Pancreas (tissue), 10 donors: ENCODE measurements around the gene HLCS. TPM values are rescaled to one million over a fixed set of nuclear protein-coding genes. Genes with fewer than 3 reads are reported as not detected.
"Not testable (repeated sequence)": the region's sequence is repeated elsewhere in the genome, so short reads cannot be mapped to it uniquely, and the experiment has no call there.

ENCODE experiments used
- ATAC-seq, 4 donors: fragments of 200-7000 bp; cut with Tn5 transposase; one replicate each; pipeline versions ENCODE4 v1.8.0 to v1.9.1; 2020; ENCODE audit warnings: mild to moderate bottlenecking in 4 of 4, moderate library complexity in 4 of 4
- DNase-seq, 6 donors: peaks; one replicate each; pipeline ENCODE4 v3.0.0-alpha.2; 2020
- FAIRE-seq: peaks from 2 replicates; lab custom pipeline; 2012; peaks lifted over from hg19 to GRCh38; lab: Jason Lieb, UNC
- H3K27ac ChIP-seq, 4 donors: fragments of 200-600 bp; sonication (generic); 1 replicate in 3 of 4; 2 replicates in 1 of 4; pipeline versions ENCODE4 v1.5.0 to v1.8.0; 2020
- H3K27me3 ChIP-seq, 4 donors: fragments of 200-600 bp; one replicate each; pipeline ENCODE4 v1.8.0; 2021
- H3K36me3 ChIP-seq, 3 donors: fragments of 200-600 bp; sonication (generic) in 1 of 3; one replicate each; pipeline versions ENCODE4 v1.5.0 to v1.8.0; 2020 to 2021
- H3K4me1 ChIP-seq, 3 donors: fragments of 200-600 bp; one replicate each; pipeline ENCODE4 v1.8.0; 2021
- H3K4me3 ChIP-seq, 4 donors: fragments of 200-600 bp; sonication (generic) in 2 of 4; one replicate each; pipeline versions ENCODE4 v1.5.0 to v1.8.0; 2020 to 2021
- H3K9me3 ChIP-seq, 4 donors: fragments of 200-600 bp; one replicate each; pipeline ENCODE4 v1.8.0; 2021
- CTCF ChIP-seq, 4 donors: fragments of 200-600 bp; sonication (generic) in 3 of 4; IDR thresholded peaks; one replicate each; pipeline versions ENCODE4 v1.5.0 to v1.8.0; 2021; ENCODE audit warnings: antibody characterized with exemption in 4 of 4
- WGBS, 2 donors: extraction: QIAGEN DNeasy Blood & Tissue Kit; methylation state at CpG; one replicate each; pipeline ENCODE4 v1.1.7; 2013; 5-methylcytosine and 5-hydroxymethylcytosine counted together
- intact Hi-C, 3 donors: fragments of 100-400 bp; cut with DNase I; formaldehyde crosslinking; loops; one replicate each; pipeline versions ENCODE4 v1.11.1 to v1.14.2; 2022
- polyA plus RNA-seq, 2 donors: library from polyadenylated mRNA; stranded (reverse); fragments of 200-250 nt; gene quantifications; one replicate each; pipeline ENCODE4 v1.2.3, GENCODE V29; 2013
- total RNA-seq, 6 donors: library from RNA; stranded (reverse); fragmentation: NEBNext Ultra II Directional in 4 of 6; extraction: Animal tissue kit (Norgen Biotek cat#: 25700) in 4 of 6; gene quantifications; one replicate each; pipeline versions ENCODE4 v1.2.1 to v1.2.4, GENCODE V29; 2021 to 2023
- donor health status: healthy with polysubstance abuse.
- donor health status: DM: no; HTN: no; CAD: no; lungs with moderate emphysema.
- donor health status: DM: no; HTN: no; CAD: no.
- donor health status: control.
- donor health status: control.
- donor health status: Bipolar disorder and iron deficiency.
- donor health status: DM: yes; HTN: yes; CAD: no.
- donor health status: DM: no; HTN: no; CAD: no.
- donor health status: DM: no; HTN: no; CAD: no.
- donor health status: DM: yes; HTN: yes; CAD: no.

The HLCS gene
- total and polyA plus RNA-seq, 8 donors, result 5.5 to 14.0 (median 11.9) TPM

GRCh38 chr21:36999131-36999898 is 32.8 kb upstream of the HLCS start:
- Histone ChIP-seq H3K36me3 (no peaks in the 10 kb centered on the region), H3K27me3 (peaks cover 0 to 3% (median 0%) of the 10 kb centered on the region in 4 donors), H3K9me3 (no peaks in the 10 kb centered on the region), H3K4me3 (no peak overlapping the region), H3K27ac (no peak overlapping the region), H3K4me1 (no peaks in the 10 kb centered on the region)
- TF ChIP-seq CTCF (IDR thresholded peaks at IDR 0.05), result no peak
- DNase-seq (no peak), FAIRE-seq (no peak), ATAC-seq (no peak)
- intact Hi-C loops, result no loop called here
- 85 to 89% methylated on average over 11 of the region's 11 CpGs for WGBS, 2 donors

GRCh38 chr21:36995285-36995684 is 28.8 kb upstream of the HLCS start:
- H3K27me3 ChIP-seq, H3K9me3 ChIP-seq, DNase-seq, intact Hi-C loops, FAIRE-seq, ATAC-seq, H3K4me1 ChIP-seq, H3K4me3 ChIP-seq, H3K36me3 ChIP-seq, H3K27ac ChIP-seq: not testable (repeated sequence)
- 94 to 95% methylated on average over 12 of the region's 12 CpGs for WGBS, 2 donors

- TF ChIP-seq CTCF (IDR thresholded peaks at IDR 0.05), result no peak
- ATAC-seq (no peak), DNase-seq (no peak), FAIRE-seq (no peak)
- Histone ChIP-seq H3K27me3 (peaks cover 0 to 5% (median 0%) of the 10 kb centered on the region in 4 donors), H3K9me3 (no peaks in the 10 kb centered on the region), H3K4me3 (no peak overlapping the region), H3K4me1 (no peaks in the 10 kb centered on the region), H3K27ac (no peak overlapping the region), H3K36me3 (no peaks in the 10 kb centered on the region)
- intact Hi-C loops, result no loop called here
- 34 to 40% methylated on average over 37 to 38 of the region's 38 CpGs for whole genome bisulfite sequencing, 2 donors
Observed at GRCh38 chr21:36994501-36995158, 28.2 kb upstream of the HLCS start.

GRCh38 chr21:36992671-36993070 is 26.2 kb upstream of the HLCS start:
- DNase-seq, result no peak
- Histone ChIP-seq H3K4me3 (no peak overlapping the region), H3K36me3 (no peaks in the 10 kb centered on the region), H3K27me3 (peaks cover 0 to 5% (median 0%) of the 10 kb centered on the region in 4 donors), H3K9me3 (no peaks in the 10 kb centered on the region), H3K27ac (no peak overlapping the region), H3K4me1 (no peaks in the 10 kb centered on the region)
- no peak for ATAC-seq
- intact Hi-C loops, result no loop called here
- FAIRE-seq, result no peak
- TF ChIP-seq CTCF (IDR thresholded peaks at IDR 0.05), result no peak
- 35 to 42% methylated on average over 7 of the region's 7 CpGs for WGBS, 2 donors

- ATAC-seq (no peak), DNase-seq (no peak), FAIRE-seq (no peak)
- WGBS, 2 donors, result 69 to 70% methylated on average over 21 of the region's 21 CpGs
- no peaks in the 10 kb centered on the region for H3K36me3 ChIP-seq
- H3K4me1 ChIP-seq, result no peaks in the 10 kb centered on the region
- peak overlapping the region in 3 of 4 donors; percentile 33 to 69 (median 64) for H3K4me3 ChIP-seq
- intact Hi-C loops, result no loop called here
- H3K27ac ChIP-seq, result peak overlapping the region; percentile 89 to 93 (median 90)
- H3K9me3 ChIP-seq, result no peaks in the 10 kb centered on the region
- TF ChIP-seq CTCF (IDR thresholded peaks at IDR 0.05), result no peak
- H3K27me3 ChIP-seq, result peaks cover 0 to 5% (median 0%) of the 10 kb centered on the region in 4 donors
Observed at GRCh38 chr21:36990508-36991205, 24.2 kb upstream of the HLCS start.
